Stimulated activated CD4-positive, alpha-beta T cell treated with anti-CD3 and anti-CD28 coated beads, Interleukin-4, amount 100 ng/mL, for 1 hour (primary cell): ENCODE measurements around the gene JADE1.

Experiments
- DNase-seq: peaks from one replicate; pipeline ENCODE4 v3.0.0-alpha.2; 2020

JADE1 gene

GRCh38 chr4:128879283-128879682 is 69.8 kb downstream of the JADE1 start:
- no peak for DNase-seq

GRCh38 chr4:128879971-128880370 is 70.5 kb downstream of the JADE1 start:
- DNase-seq: no peak

GRCh38 chr4:128880662-128881061 is 71.2 kb downstream of the JADE1 start:
- DNase-seq: no peak

GRCh38 chr4:128904821-128905220 is 95.3 kb downstream of the JADE1 start:
- DNase-seq: no peak

GRCh38 chr4:128906581-128906980 is 97.1 kb downstream of the JADE1 start:
- no peak for DNase-seq

- DNase-seq: no peak
Observed at GRCh38 chr4:128907981-128908380, 98.5 kb downstream of the JADE1 start.

- DNase-seq: no peak
Observed at GRCh38 chr4:128908735-128909134, 99.2 kb downstream of the JADE1 start.

- no peak for DNase-seq
Observed at GRCh38 chr4:128913228-128913627, 103.7 kb downstream of the JADE1 start.

GRCh38 chr4:128915544-128915943 is 106.0 kb downstream of the JADE1 start:
- DNase-seq: no peak

- DNase-seq: no peak
Observed at GRCh38 chr4:128916832-128917231, 107.3 kb downstream of the JADE1 start.

- no peak for DNase-seq
Observed at GRCh38 chr4:128917781-128918180, 108.3 kb downstream of the JADE1 start.

- DNase-seq: no peak
Observed at GRCh38 chr4:128921954-128922353, 112.5 kb downstream of the JADE1 start.
